Breast epithelium (tissue), 4 donors: Measurements from ENCODE around the gene CHIT1. TPM values are rescaled to one million over a fixed set of nuclear protein-coding genes. Genes with fewer than 3 reads are reported as not detected.
A peak's percentile ranks its signal among the peaks of the same experiment; 100 is the strongest.

Source experiments
- DNase-seq, 2 donors: peaks; one replicate each; pipeline ENCODE4 v3.0.0-alpha.2; 2019; ENCODE audit warnings: low spot score in 2 of 2
- H3K27ac ChIP-seq, 2 donors: fragments of 200-600 bp; sonication (generic) in 1 of 2; one replicate each; pipeline ENCODE4 v1.5.1; 2016 to 2019; ENCODE audit warnings: mild to moderate bottlenecking in 1 of 2
- H3K27me3 ChIP-seq, 2 donors: fragments of 200-600 bp; sonication (generic) in 1 of 2; one replicate each; pipeline versions ENCODE4 v1.5.1 to v1.6.0; 2017 to 2019; ENCODE audit warnings: control low read depth in 1 of 2, mild to moderate bottlenecking in 1 of 2
- H3K36me3 ChIP-seq: fragments of 200-600 bp; one replicate; pipeline ENCODE4 v1.5.1; 2019
- H3K4me1 ChIP-seq, 2 donors: fragments of 200-600 bp; sonication (generic); one replicate each; pipeline ENCODE4 v1.5.1; 2016 to 2019; ENCODE audit warnings: control low read depth in 1 of 2
- H3K4me3 ChIP-seq, 3 donors: fragments of 200-600 bp; sonication (generic); 1 replicate in 2 of 3; 2 replicates in 1 of 3; pipeline ENCODE4 v1.5.1; 2016 to 2019; ENCODE audit warnings: mild to moderate bottlenecking in 3 of 3, moderate library complexity in 2 of 3
- H3K9me3 ChIP-seq, 2 donors: fragments of 200-600 bp; sonication (generic) in 1 of 2; one replicate each; pipeline ENCODE4 v1.5.1; 2016 to 2019; ENCODE audit warnings: control low read depth in 1 of 2
- CTCF ChIP-seq, 3 donors: fragments of 450-650 bp; IDR thresholded peaks; one replicate each; pipeline ENCODE4 v1.5.1; 2016 to 2017; ENCODE audit warnings: antibody characterized with exemption in 3 of 3, mild to moderate bottlenecking in 3 of 3, moderate library complexity in 3 of 3
- POLR2A ChIP-seq: fragments of 450-650 bp; IDR thresholded peaks from one replicate; pipeline ENCODE4 v1.6.1; 2016; ENCODE audit warnings: antibody characterized with exemption, mild to moderate bottlenecking, moderate library complexity
- POLR2AphosphoS5 ChIP-seq, 3 donors: sonication (generic); formaldehyde crosslinking; IDR thresholded peaks; one replicate each; pipeline ENCODE4 v1.6.1; 2017; ENCODE audit warnings: antibody characterized with exemption in 3 of 3
- intact Hi-C: fragments of 100-400 bp; cut with DNase I; formaldehyde crosslinking; loops from one replicate; pipeline ENCODE4 v1.15.1; 2023; ENCODE audit warnings: low total_unique reads
- total RNA-seq, 3 donors: library from RNA; depleted of rRNA; stranded (reverse); fragments of >200 nt; gene quantifications; one replicate each; pipeline ENCODE4 v1.1.0, GENCODE V29; 2016

The CHIT1 gene
- total RNA-seq, 3 donors from 2014 or later, result 5.1 to 15.2 TPM; not detected in 1

- no peaks in the 10 kb centered on the region for H3K36me3 ChIP-seq
- no peaks in the 10 kb centered on the region for H3K4me1 ChIP-seq
- H3K4me3 ChIP-seq, result no peak overlapping the region
- intact Hi-C loops, result loop anchor here (2.0 kb wide), 1 partner anchor 165 kb away; no protein-coding TSS in a partner anchor
- TF ChIP-seq CTCF (IDR thresholded peaks at IDR 0.05), result no peak
- no peak for TF ChIP-seq POLR2A
- no peak for TF ChIP-seq POLR2AphosphoS5 (IDR thresholded peaks at IDR 0.05)
- DNase-seq, result no peak
- peaks cover 0 to under 1% of the 10 kb centered on the region in 2 donors for H3K27me3 ChIP-seq
- H3K9me3 ChIP-seq, result no peaks in the 10 kb centered on the region
- H3K27ac ChIP-seq, result peak overlapping the region; percentile 52 to 54
These were observed 23.3 kb downstream of the CHIT1 start for GRCh38 chr1:203206129-203206687.

GRCh38 chr1:203204756-203205155 lies 24.7 kb downstream of the CHIT1 start:
- Histone ChIP-seq H3K9me3 (no peaks in the 10 kb centered on the region), H3K27me3 (peaks cover 0 to 2% of the 10 kb centered on the region in 2 donors), H3K27ac (no peak overlapping the region), H3K36me3 (no peaks in the 10 kb centered on the region), H3K4me1 (peaks cover 0 to 4% of the 10 kb centered on the region in 2 donors), H3K4me3 (no peak overlapping the region)
- no peak for TF ChIP-seq CTCF (IDR thresholded peaks at IDR 0.05)
- peak in 1 of 2 donors; percentile 3 for DNase-seq
- intact Hi-C loops, result no loop called here

GRCh38 chr1:203202431-203203245 lies 26.8 kb downstream of the CHIT1 start:
- DNase-seq, result no peak
- H3K36me3 ChIP-seq, result no peaks in the 10 kb centered on the region
- H3K4me1 ChIP-seq, result peaks cover 0 to 11% of the 10 kb centered on the region in 2 donors
- peak overlapping the region; percentile 64 to 92 for H3K27ac ChIP-seq
- intact Hi-C loops, result no loop called here
- H3K4me3 ChIP-seq, result no peak overlapping the region
- TF ChIP-seq POLR2A (no peak), POLR2AphosphoS5 (IDR thresholded peaks at IDR 0.05) (peak in 1 of 3 donors; percentile 55)
- no peaks in the 10 kb centered on the region for H3K9me3 ChIP-seq
- peaks cover 0 to 2% of the 10 kb centered on the region in 2 donors for H3K27me3 ChIP-seq

GRCh38 chr1:203201516-203202205 lies 27.8 kb downstream of the CHIT1 start:
- Histone ChIP-seq H3K36me3 (no peaks in the 10 kb centered on the region), H3K27ac (peak overlapping the region; percentile 64 to 92), H3K4me1 (peaks cover 0 to 11% of the 10 kb centered on the region in 2 donors), H3K27me3 (peaks cover 0 to 2% of the 10 kb centered on the region in 2 donors), H3K9me3 (no peaks in the 10 kb centered on the region), H3K4me3 (no peak overlapping the region)
- TF ChIP-seq CTCF (IDR thresholded peaks at IDR 0.05) (no peak), POLR2A (no peak), POLR2AphosphoS5 (IDR thresholded peaks at IDR 0.05) (no peak)
- intact Hi-C loops, result no loop called here
- no peak for DNase-seq

- intact Hi-C loops, result no loop called here
- no peak for TF ChIP-seq POLR2A
- TF ChIP-seq POLR2AphosphoS5 (IDR thresholded peaks at IDR 0.05), result no peak
- no peak for TF ChIP-seq CTCF (IDR thresholded peaks at IDR 0.05)
- Histone ChIP-seq H3K27me3 (peaks cover 0 to 2% of the 10 kb centered on the region in 2 donors), H3K4me3 (no peak overlapping the region), H3K9me3 (no peaks in the 10 kb centered on the region), H3K4me1 (peaks cover 0 to 11% of the 10 kb centered on the region in 2 donors), H3K36me3 (no peaks in the 10 kb centered on the region), H3K27ac (peak overlapping the region; percentile 73 to 92)
- DNase-seq, result no peak
These were observed 28.6 kb downstream of the CHIT1 start for GRCh38 chr1:203200916-203201315.
